Measurements from ENCODE around the gene THAP3. TPM values are rescaled to one million over a fixed set of nuclear protein-coding genes. Genes with fewer than 3 reads are reported as not detected.

Gene THAP3
- total and polyA plus RNA-seq, 9 of the 15 experiments (the other 6 are each of a cell fraction or from before 2014, with no cell fraction given), result 1.9 to 31.2 (median 18.2) TPM

GRCh38 chr1:6602669-6603237 lies 21.9 kb upstream of the THAP3 start, which contains the start of gene KLHL21 (continued):
- TF ChIP-seq VEZF1 (CRISPR knock-in tag; IDR thresholded peaks at IDR 0.05) (peak; percentile 98), ZBTB49 (CRISPR knock-in tag; IDR thresholded peaks at IDR 0.05; ENCODE audit: borderline replicate concordance) (no peak), ZBTB43 (CRISPR knock-in tag; IDR thresholded peaks at IDR 0.05) (no peak), PHF8 (IDR thresholded peaks at IDR 0.05; ENCODE audit: borderline replicate concordance, low read length) (peak; percentile 78; the same call in 1 of the 2 replicates), TAF15 (IDR thresholded peaks at IDR 0.05; ENCODE audit: low read depth, low read length) (no peak), AFF1 (IDR thresholded peaks at IDR 0.05; ENCODE audit: low read depth in 1 of 2, partially characterized antibody in 2 of 2) (no peak), ZNF584 (CRISPR knock-in tag; IDR thresholded peaks at IDR 0.05; ENCODE audit: low read depth) (0 out of 2 replicates have a peak, but pooled peaks have one; percentile 9), JUNB (CRISPR knock-in tag; conservative IDR thresholded peaks at IDR 0.05) (no peak), PCBP1 (IDR thresholded peaks at IDR 0.05; ENCODE audit: low read depth, low read length, poor library complexity, severe bottlenecking) (no peak), GTF2A2 (tag; IDR thresholded peaks at IDR 0.05) (peak; percentile 82), ZNF274 (IDR thresholded peaks at IDR 0.05; ENCODE audit: borderline replicate concordance, low read depth, low read length) (no peak), MLX (CRISPR knock-in tag; conservative IDR thresholded peaks at IDR 0.05) (no peak; a peak in 1 of 4 replicates), ZNF764 (CRISPR knock-in tag; IDR thresholded peaks at IDR 0.05; ENCODE audit: low read depth) (no peak), GTF2E2 (tag; IDR thresholded peaks at IDR 0.05) (peak; percentile 94), PRMT5 (CRISPR knock-in tag; IDR thresholded peaks at IDR 0.05) (no peak), CXXC5 (CRISPR knock-in tag; IDR thresholded peaks at IDR 0.05) (peak; percentile 95), ATF7 (IDR thresholded peaks at IDR 0.05) (no peak; the same call in 1 of the 2 replicates)

All from K562 (cell line).